Measurements from ENCODE around the gene GPR61.

Gene GPR61

GRCh38 chr1:109535481-109535880 is 4.2 kb upstream of the GPR61 start:
- no peak overlapping the region for H3K4me3 ChIP-seq (ENCODE audit: low read depth, low read length)
- no peak for DNase-seq (ENCODE audit: low read depth)
- no peak for TF ChIP-seq CTCF (IDR thresholded peaks at IDR 0.05; ENCODE audit: low read depth, low read length, missing control alignments)

DNA sequence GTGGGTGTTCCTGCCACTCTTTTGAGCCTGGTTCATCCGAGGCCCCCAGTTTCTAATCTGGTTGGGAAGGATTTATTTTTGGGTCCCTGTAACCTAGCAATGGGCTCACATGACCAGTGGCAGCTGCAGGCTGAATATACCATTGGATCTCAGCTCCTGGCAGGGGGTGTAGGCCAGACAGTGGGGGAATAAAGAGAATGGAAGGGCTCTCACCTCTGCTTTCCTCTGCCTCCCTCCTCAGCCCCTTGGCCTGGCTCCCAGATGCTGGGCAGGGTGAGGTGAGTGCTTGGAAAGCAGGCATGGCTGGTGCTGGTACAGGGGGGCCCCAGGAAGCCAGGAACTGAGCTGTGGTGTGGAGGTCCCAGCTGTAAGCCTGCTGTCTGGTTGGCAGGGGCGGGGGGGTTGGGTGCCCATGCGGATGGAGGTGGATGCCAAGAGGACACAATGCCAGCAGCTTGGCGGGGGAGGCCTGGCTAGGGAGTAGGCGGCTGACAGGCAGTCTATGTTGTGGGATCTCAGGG is 3.6 kb upstream of the GPR61 start:
- H3K4me3 ChIP-seq (ENCODE audit: low read depth, low read length) = no peak overlapping the region
- DNase-seq (ENCODE audit: low read depth) = no peak
- TF ChIP-seq CTCF (IDR thresholded peaks at IDR 0.05; ENCODE audit: low read depth, low read length, missing control alignments) = no peak

GRCh38 chr1:109537450-109538178 is 2.1 kb upstream of the GPR61 start:
- H3K4me3 ChIP-seq (ENCODE audit: low read depth, low read length) = no peak overlapping the region
- TF ChIP-seq CTCF (IDR thresholded peaks at IDR 0.05; ENCODE audit: low read depth, low read length, missing control alignments) = no peak
- no peak for DNase-seq (ENCODE audit: low read depth)

DNA sequence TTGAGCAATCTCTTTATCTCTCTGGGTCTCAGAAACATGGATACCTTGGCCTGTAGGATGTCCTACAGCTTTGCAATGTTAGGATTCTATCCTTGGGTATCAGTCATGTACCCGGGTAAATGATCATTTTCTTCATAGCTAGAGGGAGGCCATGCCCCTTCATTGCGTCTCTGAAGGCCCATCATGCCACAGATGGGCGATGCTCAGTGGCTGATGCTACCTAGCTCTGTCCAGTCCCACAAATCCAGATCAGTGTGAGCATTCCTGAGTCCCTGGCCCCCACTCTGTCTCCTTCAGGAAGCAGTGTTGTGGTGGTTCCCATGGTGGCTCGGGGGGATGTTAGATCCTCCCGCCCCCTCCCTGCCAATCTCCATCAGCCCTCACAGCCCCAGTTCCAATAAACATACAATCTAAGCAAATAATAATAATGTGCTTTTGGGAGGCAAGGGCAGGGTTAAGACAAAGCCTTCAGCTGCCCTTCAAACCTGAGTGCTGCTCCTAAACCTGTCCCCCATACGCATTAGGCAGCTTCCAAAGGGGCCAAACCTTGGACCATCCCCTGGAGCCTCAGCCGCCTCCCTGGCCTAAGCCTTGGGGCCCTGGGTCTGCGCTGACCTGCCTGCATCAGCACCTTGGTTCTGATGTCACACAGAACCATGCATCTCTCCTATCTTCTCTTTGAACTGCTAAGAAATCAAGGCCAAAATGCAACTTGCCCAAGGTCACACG is 681 bp upstream of the GPR61 start:
- no peak overlapping the region for H3K4me3 ChIP-seq (ENCODE audit: low read depth, low read length)
- no peak for TF ChIP-seq CTCF (IDR thresholded peaks at IDR 0.05; ENCODE audit: low read depth, low read length, missing control alignments)
- DNase-seq (ENCODE audit: low read depth) = no peak

GRCh38 chr1:109541102-109541501 is 1.4 kb downstream of the GPR61 start:
- no peak for DNase-seq (ENCODE audit: low read depth)
- TF ChIP-seq CTCF (IDR thresholded peaks at IDR 0.05; ENCODE audit: low read depth, low read length, missing control alignments) = no peak
- H3K4me3 ChIP-seq (ENCODE audit: low read depth, low read length) = no peak overlapping the region

- H3K4me3 ChIP-seq (ENCODE audit: low read depth, low read length) = no peak overlapping the region
- no peak for TF ChIP-seq CTCF (IDR thresholded peaks at IDR 0.05; ENCODE audit: low read depth, low read length, missing control alignments)
- DNase-seq (ENCODE audit: low read depth) = no peak
Measured at GRCh38 chr1:109542657-109543056, 3.0 kb downstream of the GPR61 start.
